WERI-Rb-1 (cell line): Measurements from ENCODE around the gene TMEFF2.

Experiments
- DNase-seq: peaks from one replicate; pipeline ENCODE4 v3.0.0-alpha.2; 2020
- H3K27ac ChIP-seq: fragments of 250-450 bp; sonication (Bioruptor Pico); 2 replicates; pipeline ENCODE4 v1.5.1; 2020; ENCODE audit warnings: mild to moderate bottlenecking, moderate library complexity
- H3K27me3 ChIP-seq: fragments of 250-450 bp; sonication (Bioruptor Pico); 2 replicates; pipeline ENCODE4 v1.5.1; 2021; ENCODE audit warnings: mild to moderate bottlenecking, low read depth, moderate library complexity; ENCODE audit not compliant: insufficient read depth, severe bottlenecking
- H3K36me3 ChIP-seq: fragments of 250-450 bp; sonication (Bioruptor Pico); 2 replicates; pipeline ENCODE4 v1.5.1; 2020; ENCODE audit warnings: mild to moderate bottlenecking, moderate library complexity
- H3K4me3 ChIP-seq: 2 replicates; pipeline ENCODE4 v1.5.1; 2011; ENCODE audit warnings: low read depth, mild to moderate bottlenecking, control low read depth, low read length
- H3K9me3 ChIP-seq: fragments of 250-450 bp; sonication (Bioruptor Pico); 2 replicates; pipeline ENCODE4 v1.5.1; 2021; ENCODE audit warnings: mild to moderate bottlenecking, moderate library complexity; ENCODE audit not compliant: severe bottlenecking
- CTCF ChIP-seq: IDR thresholded peaks from 2 replicates; pipeline ENCODE4 v1.5.1; 2011; ENCODE audit warnings: low read depth, mild to moderate bottlenecking, control low read depth, inconsistent platforms, low read length

TMEFF2 gene

DNA sequence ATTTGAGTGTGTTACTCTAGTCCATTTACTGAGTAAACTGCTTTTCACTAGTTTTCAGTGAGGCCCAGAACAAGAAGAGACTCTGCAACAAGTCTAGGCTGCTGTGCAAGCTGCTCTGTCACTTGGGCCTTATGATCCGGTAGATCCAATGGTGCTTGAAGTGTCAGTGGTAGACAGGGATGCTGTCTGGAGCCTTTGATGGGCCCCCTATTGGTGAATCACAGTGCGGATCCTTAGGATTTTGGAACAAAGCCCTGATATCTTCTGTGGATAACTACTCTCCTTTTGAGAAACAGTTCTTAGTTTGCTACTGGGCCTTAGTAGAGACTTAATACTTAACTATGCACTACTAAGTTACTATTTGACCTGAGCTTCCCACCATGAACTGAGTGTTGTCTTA is 150.2 kb downstream of the TMEFF2 start:
- no peak for DNase-seq

GRCh38 chr2:192043216-192043870 is 151.4 kb downstream of the TMEFF2 start:
- H3K27ac ChIP-seq: no peak overlapping the region
- DNase-seq: no peak
- no peaks in the 10 kb centered on the region for H3K27me3 ChIP-seq
- no peaks in the 10 kb centered on the region for H3K36me3 ChIP-seq
- peaks cover 4% of the 10 kb centered on the region for H3K9me3 ChIP-seq
- H3K4me3 ChIP-seq: no peak overlapping the region
- TF ChIP-seq CTCF: no peak

More for the DNA sequence above, 150.2 kb downstream of the TMEFF2 start:
- TF ChIP-seq CTCF: 0 out of 2 replicates have a peak, but pooled peaks have one; percentile 8
- Histone ChIP-seq H3K27ac (no peak overlapping the region), H3K4me3 (no peak overlapping the region), H3K9me3 (peaks cover 4% of the 10 kb centered on the region), H3K27me3 (no peaks in the 10 kb centered on the region), H3K36me3 (no peaks in the 10 kb centered on the region)

DNA sequence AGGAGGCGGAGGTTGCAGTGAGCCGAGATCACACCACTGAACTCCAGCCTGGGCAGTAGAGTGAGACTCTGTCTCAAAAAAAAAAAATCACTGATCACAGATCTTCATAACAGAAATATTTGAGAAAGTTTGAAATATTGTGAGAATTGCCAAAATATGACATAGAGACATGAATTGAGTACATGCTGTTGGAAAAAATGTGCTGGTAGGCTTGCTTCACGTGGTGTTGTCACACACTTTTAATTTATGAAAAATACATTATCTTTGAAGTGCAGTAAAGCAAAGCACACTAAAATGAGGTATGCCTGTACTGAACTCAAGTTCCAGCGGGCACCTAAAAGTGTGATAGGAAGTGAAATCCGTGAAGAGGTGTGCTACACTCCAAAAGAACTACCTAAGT is 152.6 kb downstream of the TMEFF2 start:
- TF ChIP-seq CTCF: no peak
- Histone ChIP-seq H3K9me3 (peaks cover 4% of the 10 kb centered on the region), H3K27ac (no peak overlapping the region), H3K4me3 (no peak overlapping the region), H3K27me3 (no peaks in the 10 kb centered on the region), H3K36me3 (no peaks in the 10 kb centered on the region)
- DNase-seq: no peak

DNA sequence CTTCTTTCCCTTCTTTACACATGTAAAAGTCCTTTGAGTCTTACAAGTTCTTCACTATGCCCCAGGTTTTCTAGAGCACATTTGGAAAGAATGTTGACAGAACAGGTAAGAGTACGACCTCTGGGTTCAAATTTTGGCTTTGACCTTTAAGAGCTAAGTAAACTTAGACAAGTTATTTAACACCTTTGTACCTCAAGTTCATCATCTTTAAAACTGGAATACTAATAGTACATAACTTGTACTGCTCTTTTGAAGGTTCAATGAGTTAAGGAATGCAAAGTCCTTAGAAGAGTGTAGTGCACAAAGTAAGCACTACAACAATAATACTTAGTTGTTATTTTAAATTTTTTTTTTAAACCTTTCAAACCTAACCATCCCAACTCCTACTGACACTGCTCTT is 156.6 kb downstream of the TMEFF2 start:
- TF ChIP-seq CTCF: no peak
- Histone ChIP-seq H3K27me3 (no peaks in the 10 kb centered on the region), H3K36me3 (no peaks in the 10 kb centered on the region), H3K4me3 (no peak overlapping the region), H3K27ac (no peak overlapping the region), H3K9me3 (peaks cover 4% of the 10 kb centered on the region)
- DNase-seq: no peak

DNA sequence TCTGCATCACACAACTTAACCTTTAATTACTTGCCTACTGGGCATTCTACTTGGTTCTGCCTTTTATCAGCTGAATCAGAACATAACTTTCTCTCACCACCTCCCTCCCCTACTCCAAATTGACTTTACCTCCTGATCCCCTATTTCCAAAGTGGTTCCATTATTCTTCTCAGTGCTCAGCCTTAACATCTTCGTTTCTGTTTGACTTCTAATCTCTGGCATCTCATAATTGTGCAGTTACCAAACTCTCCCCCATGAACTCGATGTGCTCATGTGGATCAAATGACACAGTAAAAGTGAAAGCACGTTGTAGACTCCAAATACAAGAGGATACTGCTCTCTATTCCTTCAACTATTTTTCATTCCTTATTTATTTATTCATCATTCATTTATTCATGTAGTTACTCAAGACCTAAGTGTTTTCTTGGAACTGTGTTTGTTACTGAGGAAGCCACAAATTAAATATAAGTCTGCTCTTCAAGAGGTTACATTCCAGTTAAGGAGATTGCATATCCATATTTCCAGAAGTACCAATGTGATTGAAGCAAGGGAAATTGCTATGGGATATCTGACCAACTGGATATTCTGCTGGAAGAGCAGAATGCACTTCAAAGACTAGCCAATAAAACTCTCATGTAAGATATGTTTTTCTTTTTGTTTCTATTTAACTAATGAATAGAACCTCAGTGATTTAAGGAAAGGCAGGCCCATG is 158.8 kb downstream of the TMEFF2 start:
- H3K4me3 ChIP-seq: no peak overlapping the region
- H3K9me3 ChIP-seq: no peaks in the 10 kb centered on the region
- no peaks in the 10 kb centered on the region for H3K27me3 ChIP-seq
- DNase-seq: no peak
- H3K27ac ChIP-seq: no peak overlapping the region
- no peak for TF ChIP-seq CTCF
- H3K36me3 ChIP-seq: no peaks in the 10 kb centered on the region
